Left renal cortex interstitium (tissue), 4 donors: Measurements from ENCODE around the gene CHD2. TPM values are rescaled to one million over a fixed set of nuclear protein-coding genes. Genes with fewer than 3 reads are reported as not detected.
A peak's percentile ranks its signal among the peaks of the same experiment; 100 is the strongest.
"Not testable (repeated sequence)": the region's sequence is repeated elsewhere in the genome, so short reads cannot be mapped to it uniquely, and the experiment has no call there.

Source experiments
- DNase-seq, 4 donors: peaks; one replicate each; pipeline ENCODE4 v3.0.0-alpha.2; 2013; ENCODE audit warnings: low read depth in 4 of 4, low spot score in 2 of 4, missing footprints in 1 of 4
- polyA plus RNA-seq, 4 donors: library from polyadenylated mRNA; unstranded; fragments of 120-200 nt; gene quantifications; one replicate each; pipeline ENCODE4 v1.2.1, GENCODE V29; 2013; ENCODE audit not compliant: insufficient read length in 4 of 4

CHD2 gene
- polyA plus RNA-seq, 4 donors: 99.5 to 148 (median 115) TPM

- DNase-seq: no peak
Measured at GRCh38 chr15:93031103-93031464, 131.0 kb downstream of the CHD2 start.

DNA sequence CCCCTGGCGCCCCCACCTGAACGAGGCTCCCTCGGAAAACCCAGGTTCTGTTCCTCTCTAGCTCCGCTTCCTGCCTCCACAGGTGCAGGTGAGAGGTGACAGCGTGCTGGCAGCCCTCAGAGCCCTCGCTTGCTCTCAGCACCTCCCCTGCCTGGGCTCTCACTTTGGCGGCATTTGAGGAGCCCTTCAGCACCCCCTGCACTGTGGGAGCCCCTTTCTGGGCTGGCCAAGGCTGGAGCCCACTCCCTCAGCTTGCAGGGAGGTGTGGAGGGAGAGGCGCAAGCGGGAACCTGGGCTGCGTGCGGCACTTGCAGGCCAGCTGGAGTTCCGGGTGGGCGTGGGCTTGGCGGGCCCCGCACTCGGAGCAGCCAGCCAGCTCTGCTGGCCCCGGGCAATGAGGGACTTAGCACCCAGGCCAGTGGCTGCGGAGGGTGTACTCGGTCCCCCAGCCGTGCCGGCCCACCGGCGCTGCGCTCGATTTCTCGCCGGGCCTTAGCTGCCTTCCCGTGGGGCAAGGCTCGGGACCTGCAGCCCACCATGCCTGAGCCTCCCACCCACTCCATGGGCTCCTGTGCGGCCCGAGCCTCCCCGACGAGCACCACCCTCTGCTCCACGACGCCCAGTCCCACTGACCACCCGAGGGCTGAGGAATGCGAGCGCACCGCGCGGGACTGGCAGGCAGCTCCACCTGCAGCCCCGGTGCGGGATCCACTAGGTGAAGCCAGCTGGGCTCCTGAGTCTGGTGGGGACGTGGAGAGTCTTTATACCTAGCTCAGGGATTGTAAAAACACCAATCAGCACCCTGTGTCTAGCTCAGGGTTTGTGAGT is 131.6 kb downstream of the CHD2 start:
- not testable (repeated sequence) for DNase-seq

GRCh38 chr15:93032515-93033206 is 132.5 kb downstream of the CHD2 start:
- DNase-seq: not testable (repeated sequence)

GRCh38 chr15:93033434-93034045 is 133.4 kb downstream of the CHD2 start:
- DNase-seq: no peak

- DNase-seq: no peak
Measured at GRCh38 chr15:93034512-93034911, 134.4 kb downstream of the CHD2 start.

GRCh38 chr15:93035092-93035915 is 135.2 kb downstream of the CHD2 start:
- no peak for DNase-seq

- DNase-seq: peak in 2 of 4 donors; percentile 29 to 43
Measured at GRCh38 chr15:93035953-93036810, 136.1 kb downstream of the CHD2 start.

DNA sequence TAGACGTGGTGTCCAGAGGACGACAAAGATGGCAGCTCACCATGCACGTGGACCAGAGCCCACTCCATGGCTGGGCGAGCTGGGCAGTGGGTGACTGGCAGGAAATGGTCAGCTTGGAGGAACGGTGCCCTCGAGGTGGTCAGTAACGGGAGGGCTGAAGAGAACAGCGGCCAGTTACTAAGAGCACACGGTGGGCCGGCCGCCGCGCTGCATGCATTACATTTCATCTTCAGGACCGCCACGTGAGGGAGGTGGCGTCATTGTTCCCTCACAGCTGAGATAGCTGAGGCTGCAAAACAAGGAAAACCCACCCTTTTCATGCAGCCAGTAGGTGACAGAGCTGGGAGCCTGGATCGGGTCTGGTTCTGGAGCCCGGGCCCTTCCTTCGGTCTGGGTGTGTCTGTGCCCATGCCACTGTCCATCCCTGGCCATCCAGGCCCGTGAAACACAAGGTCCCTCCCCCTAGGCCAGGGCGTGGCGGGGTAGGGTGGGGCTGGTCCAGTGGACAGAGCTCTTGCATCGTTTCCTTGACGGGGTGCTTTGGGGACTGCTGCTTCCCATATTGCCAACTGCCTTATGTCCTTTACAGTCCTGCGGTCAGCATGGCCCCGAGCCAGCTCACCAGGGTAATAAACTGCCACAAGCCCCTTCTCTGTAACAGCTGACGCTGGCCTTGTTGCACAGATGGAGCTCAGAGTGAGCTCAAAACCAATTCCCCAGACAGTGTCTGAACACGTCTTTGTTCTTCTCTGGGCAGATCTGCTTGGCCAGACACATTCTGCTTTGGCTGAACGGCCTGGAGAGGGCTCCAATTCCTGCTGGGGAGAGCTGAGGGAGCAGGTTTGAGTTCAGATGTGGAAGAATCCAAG is 137.1 kb downstream of the CHD2 start:
- no peak for DNase-seq

DNA sequence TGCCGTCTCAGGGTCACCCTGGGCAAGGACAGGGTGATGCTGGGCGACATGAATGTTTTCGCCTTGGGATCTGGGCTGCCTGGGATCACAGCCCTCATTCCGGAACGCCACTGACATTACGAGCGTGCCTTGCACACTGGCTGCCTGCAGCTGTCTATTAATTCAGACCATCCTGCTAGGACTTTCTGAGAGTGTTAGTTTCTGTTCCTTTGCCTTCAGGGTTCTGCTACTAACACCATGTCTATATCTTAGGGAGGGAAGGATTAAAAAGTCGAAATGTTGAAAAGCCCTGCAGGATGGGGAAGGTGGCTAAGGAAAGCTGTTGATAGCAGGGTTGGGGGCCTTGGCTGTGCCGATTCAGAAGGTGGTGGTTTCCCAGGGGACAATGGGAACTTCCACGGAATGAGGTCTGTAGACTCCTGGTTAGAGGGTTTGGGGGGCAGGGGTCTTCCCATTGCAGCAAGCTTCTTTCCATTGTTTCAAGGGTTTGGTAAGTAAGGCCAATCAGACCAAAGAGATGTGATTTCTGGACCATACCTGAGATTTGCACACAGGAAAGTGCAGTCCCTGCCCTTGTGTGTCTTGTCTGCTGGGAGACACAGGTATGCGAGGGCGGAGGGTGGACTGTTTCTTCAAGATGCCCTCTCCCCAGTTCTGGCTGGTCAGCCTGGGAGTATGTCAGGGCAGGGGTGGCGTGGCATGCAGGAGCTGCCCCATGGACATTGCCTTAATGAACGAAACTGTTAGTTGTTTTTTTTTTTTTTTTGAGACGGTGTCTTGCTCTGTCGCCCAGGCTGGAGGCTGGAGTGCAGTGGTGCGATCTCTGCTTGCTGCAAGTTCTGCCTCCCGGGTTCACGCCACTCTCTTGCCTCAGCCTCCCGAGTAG is 137.9 kb downstream of the CHD2 start:
- DNase-seq: no peak

GRCh38 chr15:93039562-93040287 is 139.6 kb downstream of the CHD2 start:
- DNase-seq: not testable (repeated sequence)

DNA sequence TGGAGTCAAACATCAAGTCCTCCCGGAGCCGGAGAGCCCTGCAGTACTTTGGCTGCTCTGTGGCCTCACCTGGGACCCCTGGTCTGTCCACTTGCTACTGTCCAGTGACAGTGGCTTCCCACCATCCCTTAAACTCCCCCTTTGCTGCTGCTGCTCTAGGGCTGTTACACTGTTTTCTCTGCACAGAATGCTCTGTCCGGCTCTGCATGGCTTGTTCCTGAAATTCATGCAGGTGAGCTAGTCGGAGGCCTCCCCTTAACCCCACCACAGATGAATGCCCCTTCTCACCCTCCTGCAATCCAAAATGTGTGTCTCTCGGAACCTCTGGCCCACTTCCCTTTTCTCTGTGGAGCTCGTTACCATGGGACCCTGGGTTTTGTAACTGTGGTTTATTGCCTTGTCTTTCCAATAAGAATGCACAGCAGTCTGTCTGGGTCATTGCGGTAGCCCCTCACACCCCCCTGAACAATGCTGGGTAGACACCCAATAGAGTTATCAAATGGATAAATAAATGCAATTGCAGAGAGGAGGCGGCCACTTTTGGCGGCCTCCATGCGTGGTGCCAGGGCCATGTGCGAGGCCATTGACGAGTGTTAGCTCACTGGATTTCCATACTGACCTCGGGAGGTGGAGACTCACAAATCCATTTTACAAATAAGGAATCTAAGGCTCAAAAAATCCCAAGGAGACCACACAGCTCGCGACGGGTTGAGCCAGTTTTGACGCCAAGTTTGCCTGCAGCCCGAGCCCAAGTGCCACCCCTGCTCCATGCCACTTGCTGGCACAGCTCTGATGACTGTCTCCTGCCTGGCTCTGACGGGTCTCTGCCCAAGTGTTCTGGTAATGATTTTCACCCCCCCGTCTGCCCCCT is 140.4 kb downstream of the CHD2 start:
- DNase-seq: no peak

- no peak for DNase-seq
Measured at GRCh38 chr15:93041159-93041547, 141.0 kb downstream of the CHD2 start.

GRCh38 chr15:93042211-93042610 is 142.1 kb downstream of the CHD2 start:
- no peak for DNase-seq

DNA sequence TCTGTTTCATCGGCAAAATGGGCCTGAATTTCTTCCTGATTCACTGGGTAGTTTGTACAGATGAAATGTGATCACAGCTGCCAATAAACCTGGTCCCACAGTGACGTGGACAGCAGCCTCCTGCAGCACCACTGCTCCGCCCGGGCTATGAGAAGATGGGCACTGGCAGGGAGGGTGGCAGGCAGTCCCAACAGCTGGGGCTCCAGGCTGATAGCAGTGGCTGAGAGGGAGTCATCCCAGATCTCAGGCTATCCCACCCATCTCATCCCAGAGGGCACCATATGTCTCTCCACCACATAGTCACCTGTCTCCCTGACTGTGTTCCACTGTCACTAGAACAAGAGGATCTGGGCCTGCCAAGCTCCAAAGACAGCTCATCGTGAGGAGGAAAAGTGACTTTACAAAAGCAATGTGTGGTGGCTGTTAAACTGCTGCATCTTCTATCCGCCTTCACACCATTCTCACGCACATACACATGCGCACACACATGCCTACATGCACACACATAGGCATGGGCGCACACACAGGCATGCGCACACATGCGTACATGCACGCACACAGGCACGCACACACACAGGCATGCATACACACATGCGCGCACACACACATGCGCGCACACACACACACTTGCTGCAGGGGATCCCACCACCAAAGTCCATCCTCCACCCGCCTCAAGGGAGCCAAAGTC is 142.7 kb downstream of the CHD2 start:
- no peak for DNase-seq

DNA sequence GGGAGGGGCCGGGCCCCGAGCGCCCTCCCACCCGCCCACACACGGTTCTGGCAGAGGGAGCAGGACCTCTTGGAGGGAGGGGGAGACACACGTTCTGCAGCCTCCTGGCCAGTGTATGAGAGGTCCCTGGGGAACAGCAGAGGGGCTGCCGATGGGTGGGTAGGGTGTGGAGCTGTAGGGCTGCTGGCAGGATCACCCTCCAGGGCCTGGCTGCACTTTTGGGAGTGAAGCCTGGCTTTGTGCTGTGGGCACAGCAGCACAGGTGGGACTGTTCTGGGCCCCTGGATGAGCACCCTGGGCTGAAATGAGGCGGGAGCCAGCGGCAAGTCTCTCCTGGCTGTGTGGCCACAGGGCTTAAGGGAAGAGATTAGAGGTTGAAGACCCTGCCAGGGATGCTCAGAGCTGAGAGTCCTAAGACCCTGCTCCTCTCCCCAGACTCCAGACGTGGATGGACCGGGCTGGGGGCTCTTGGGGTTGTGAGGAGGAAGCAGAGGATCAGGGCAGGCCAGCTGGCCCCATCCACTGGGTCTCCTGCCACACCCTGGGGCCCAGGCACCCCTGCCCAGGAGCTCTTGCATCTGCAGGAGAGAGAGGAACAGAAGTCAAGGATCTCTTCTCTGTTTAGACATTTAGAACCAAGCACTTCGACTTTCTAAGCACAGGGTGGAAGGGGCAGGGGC is 143.6 kb downstream of the CHD2 start:
- no peak for DNase-seq
